ENCODE measurements around the gene PCDH12. TPM values are rescaled to one million over a fixed set of nuclear protein-coding genes. Genes with fewer than 3 reads are reported as not detected.

The PCDH12 gene
- 10 to 100 TPM in 6 of 9 donors, 1 to 10 TPM in 3; 5.0 to 23.9 (median 11.2) TPM for total RNA-seq
- polyA plus RNA-seq = 1 to 10 TPM; 2.9 to 5.7 TPM
- long read RNA-seq, donor 1, full-length matches to known transcripts = 4 of 14 reads
- long read RNA-seq, donor 1, partial matches to known transcripts = 8 of 14 reads
- long read RNA-seq, donor 1, other reads (novel, unspliced or antisense) = 2 of 14 reads
- long read RNA-seq, donor 2, full-length matches to known transcripts = 32 of 34 reads
- long read RNA-seq, donor 2, partial matches to known transcripts = 2 of 34 reads
- long read RNA-seq, donor 2, other reads (novel, unspliced or antisense) = 0 of 34 reads
- long read RNA-seq, donor 3, full-length matches to known transcripts = 5 of 8 reads
- long read RNA-seq, donor 3, partial matches to known transcripts = 1 of 8 reads
- long read RNA-seq, donor 3, other reads (novel, unspliced or antisense) = 2 of 8 reads

DNA sequence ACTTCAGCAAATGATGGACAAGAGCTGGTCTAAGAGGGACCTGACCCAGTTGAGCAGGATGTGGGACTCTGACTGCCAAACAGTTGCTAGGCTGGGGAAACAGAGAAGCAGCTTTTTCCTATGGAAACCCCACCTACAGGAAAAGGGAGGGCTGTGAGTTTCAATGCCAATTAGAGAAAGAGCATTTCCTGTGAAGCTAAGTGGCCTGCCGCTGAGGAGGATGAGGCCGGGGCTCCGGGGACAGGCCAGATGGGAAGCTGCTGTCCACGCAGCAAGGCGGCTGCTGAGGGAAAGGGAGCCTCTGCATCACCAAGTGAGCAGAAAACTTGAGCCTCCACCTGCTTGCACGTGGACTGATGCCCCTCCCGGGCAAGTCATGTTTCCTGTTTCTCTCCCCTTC, at the start of gene PCDH12:
PCDH12 (minus strand) TSS at position 90 of the 400 bp plus-strand sequence. CDS start 351 bp downstream, outside the sequence.
- TF ChIP-seq, protein P1, sequence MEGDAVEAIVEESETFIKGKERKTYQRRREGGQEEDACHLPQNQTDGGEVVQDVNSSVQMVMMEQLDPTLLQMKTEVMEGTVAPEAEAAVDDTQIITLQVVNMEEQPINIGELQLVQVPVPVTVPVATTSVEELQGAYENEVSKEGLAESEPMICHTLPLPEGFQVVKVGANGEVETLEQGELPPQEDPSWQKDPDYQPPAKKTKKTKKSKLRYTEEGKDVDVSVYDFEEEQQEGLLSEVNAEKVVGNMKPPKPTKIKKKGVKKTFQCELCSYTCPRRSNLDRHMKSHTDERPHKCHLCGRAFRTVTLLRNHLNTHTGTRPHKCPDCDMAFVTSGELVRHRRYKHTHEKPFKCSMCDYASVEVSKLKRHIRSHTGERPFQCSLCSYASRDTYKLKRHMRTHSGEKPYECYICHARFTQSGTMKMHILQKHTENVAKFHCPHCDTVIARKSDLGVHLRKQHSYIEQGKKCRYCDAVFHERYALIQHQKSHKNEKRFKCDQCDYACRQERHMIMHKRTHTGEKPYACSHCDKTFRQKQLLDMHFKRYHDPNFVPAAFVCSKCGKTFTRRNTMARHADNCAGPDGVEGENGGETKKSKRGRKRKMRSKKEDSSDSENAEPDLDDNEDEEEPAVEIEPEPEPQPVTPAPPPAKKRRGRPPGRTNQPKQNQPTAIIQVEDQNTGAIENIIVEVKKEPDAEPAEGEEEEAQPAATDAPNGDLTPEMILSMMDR (IDR thresholded peaks at IDR 0.05) = peak in 1 of 12 donors; percentile 7
- TF ChIP-seq POLR2A (IDR thresholded peaks at IDR 0.05) = peak in 1 of 2 donors; percentile 40
- H3K4me1 ChIP-seq = peaks cover 0 to 79% (median 33%) of the 10 kb centered on the region in 12 donors
- DNase-seq (peak; percentile 73 to 82 (median 79)), ATAC-seq (peak; percentile 58 to 81 (median 62))
- WGBS, 4 donors = 24 to 45% (median 34%) methylated on average over 7 of the region's 7 CpGs
- H3K9me3 ChIP-seq = no peaks in the 10 kb centered on the region
- no peaks in the 10 kb centered on the region for H3K27me3 ChIP-seq
- H3K36me3 ChIP-seq = no peaks in the 10 kb centered on the region
- peak within 1 kb of the TSS; percentile 57 to 91 (median 74) for H3K27ac ChIP-seq
- H3K4me3 ChIP-seq = peak within 1 kb of the TSS; percentile 18 to 63 (median 50)
- intact Hi-C loops (cut with DNase I) = loop anchor here (2.0 to 5.0 kb wide), 10 partner anchors 33 to 265 kb away; partner anchors contain the start of gene DELE1 (in 4 of the 10)

DNA sequence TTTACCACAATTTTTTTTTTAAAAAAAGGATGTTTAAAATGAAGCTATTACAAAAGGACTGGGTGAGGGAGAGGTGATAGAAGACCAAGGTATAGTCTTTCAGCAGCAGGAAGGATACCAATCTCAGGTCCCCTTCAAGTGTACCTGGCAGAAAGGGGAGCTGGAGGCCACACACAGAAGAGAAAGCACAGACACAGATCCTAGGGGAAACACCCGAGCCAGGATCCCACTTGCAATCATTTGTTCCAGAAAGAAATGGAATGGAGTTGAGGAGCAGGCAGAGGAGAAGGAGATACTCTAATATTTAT, 49.2 kb upstream of the PCDH12 start:
- no peaks in the 10 kb centered on the region for H3K9me3 ChIP-seq
- WGBS, 4 donors = 89 to 94% (median 92%) methylated on average over 1 of the region's 1 CpG
- no peak for TF ChIP-seq POLR2A (IDR thresholded peaks at IDR 0.05)
- TF ChIP-seq, protein P1 (IDR thresholded peaks at IDR 0.05) = no peak

DNA sequence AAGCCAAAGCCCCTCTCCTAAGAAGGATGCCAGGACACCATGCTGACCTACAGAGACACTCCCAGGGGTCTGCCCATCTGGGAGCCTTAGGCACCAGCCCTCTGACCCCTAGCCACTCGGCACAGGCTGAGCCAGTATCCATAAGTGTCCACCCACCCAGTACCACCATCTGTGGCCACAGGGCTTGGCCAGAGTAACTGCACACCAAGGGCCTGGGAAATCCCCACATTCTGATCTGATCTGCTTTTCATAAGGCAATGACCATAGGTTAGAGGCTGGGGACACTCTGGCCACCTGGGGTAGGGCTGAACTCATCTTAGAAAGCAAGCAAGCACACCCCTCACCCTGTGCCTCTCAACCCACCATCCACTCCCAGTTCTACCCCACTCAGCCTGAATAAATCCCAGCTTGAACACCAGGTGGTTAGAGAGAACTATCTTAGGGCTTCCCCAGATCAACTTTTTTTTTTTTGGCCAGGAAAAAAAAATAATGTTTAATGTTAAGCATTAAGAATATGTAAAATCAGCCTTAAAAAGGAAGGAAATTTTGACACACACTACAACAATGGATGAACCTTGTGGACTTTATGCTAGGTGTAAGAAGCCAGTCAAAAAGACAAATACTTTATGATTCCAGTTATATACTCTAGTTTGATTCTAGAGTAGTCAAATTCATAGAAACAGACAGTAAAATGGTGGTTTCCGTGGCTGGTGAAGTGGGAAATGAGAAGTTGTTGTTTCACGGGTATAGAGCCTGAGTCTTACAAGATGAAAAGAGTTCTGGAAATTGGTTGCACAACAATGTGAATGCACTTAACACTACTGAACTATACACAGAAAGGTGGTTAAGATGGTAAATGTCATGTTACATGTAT, 48.6 kb upstream of the PCDH12 start:
- intact Hi-C loops (cut with DNase I) = no loop called here
- TF ChIP-seq POLR2A (IDR thresholded peaks at IDR 0.05) = no peak
- TF ChIP-seq, protein P1 (IDR thresholded peaks at IDR 0.05) = no peak
- ATAC-seq = peak in 2 of 4 donors; percentile 18 to 33

More for the DNA sequence above, 49.2 kb upstream of the PCDH12 start:
- intact Hi-C loops (cut with DNase I) = no loop called here
- Histone ChIP-seq H3K27me3 (no peaks in the 10 kb centered on the region), H3K4me3 (no peak overlapping the region), H3K4me1 (peaks cover 0 to 26% (median 2%) of the 10 kb centered on the region in 12 donors), H3K36me3 (peaks cover 0 to 80% (median 67%) of the 10 kb centered on the region in 9 donors), H3K27ac (peak overlapping the region in 1 of 12 donors; percentile 4)
- ATAC-seq (no peak), DNase-seq (no peak)

More for the DNA sequence above, 48.6 kb upstream of the PCDH12 start:
- H3K4me3 ChIP-seq = no peak overlapping the region
- H3K36me3 ChIP-seq = peaks cover 0 to 86% (median 73%) of the 10 kb centered on the region in 9 donors
- no peak for DNase-seq
- H3K4me1 ChIP-seq = peaks cover 0 to 20% (median 0%) of the 10 kb centered on the region in 12 donors
- peak overlapping the region in 1 of 12 donors; percentile 4 for H3K27ac ChIP-seq
- 78 to 81% (median 80%) methylated on average over 3 of the region's 3 CpGs for WGBS, 4 donors
- no peaks in the 10 kb centered on the region for H3K27me3 ChIP-seq
- no peaks in the 10 kb centered on the region for H3K9me3 ChIP-seq

All from heart left ventricle (tissue), 16 donors.